GM18505 (cell line): Measurements from ENCODE around the gene SYTL3.

ENCODE experiments used
- ATAC-seq: cut with Tn5 transposase; IDR thresholded peaks from one replicate; pipeline ENCODE4 v1.9.1; 2021; ENCODE audit not compliant: unreplicated experiment
- POLR2A ChIP-seq: IDR thresholded peaks from 4 replicates; pipeline ENCODE4 v1.6.1; 2011; ENCODE audit warnings: borderline replicate concordance; ENCODE audit not compliant: insufficient read depth, insufficient read length; ENCODE audit errors: extremely low read depth

Gene SYTL3

GRCh38 chr6:158743033-158743651 is 93.3 kb downstream of the SYTL3 start:
- no peak for TF ChIP-seq POLR2A
- ATAC-seq: no peak

DNA sequence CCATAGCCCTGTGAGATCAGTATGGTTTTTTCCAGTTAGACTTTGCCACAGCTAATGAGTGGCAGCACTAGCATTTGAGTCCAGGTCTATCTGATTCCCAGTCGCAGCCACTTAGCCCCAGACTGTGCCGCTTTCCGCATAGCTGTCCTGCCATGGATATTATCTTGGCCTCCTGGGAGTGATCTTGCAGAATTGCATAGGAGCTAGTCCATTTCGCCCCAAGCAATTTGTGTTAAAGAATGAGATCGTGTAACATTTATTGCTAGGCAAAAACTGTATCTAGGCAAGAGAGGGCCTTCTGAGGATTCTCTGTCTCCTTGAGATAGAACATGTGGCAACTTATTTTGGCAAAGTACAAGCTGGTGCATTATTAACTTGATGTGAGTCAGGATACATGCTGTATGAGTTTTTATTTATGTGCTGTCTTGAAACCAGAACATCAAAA is 95.2 kb downstream of the SYTL3 start:
- no peak for TF ChIP-seq POLR2A
- ATAC-seq: no peak

GRCh38 chr6:158751224-158751623 is 101.4 kb downstream of the SYTL3 start:
- TF ChIP-seq POLR2A: no peak
- no peak for ATAC-seq

GRCh38 chr6:158751921-158752320 is 102.1 kb downstream of the SYTL3 start:
- TF ChIP-seq POLR2A: no peak
- ATAC-seq: no peak

GRCh38 chr6:158752613-158753012 is 102.8 kb downstream of the SYTL3 start:
- no peak for TF ChIP-seq POLR2A
- no peak for ATAC-seq

DNA sequence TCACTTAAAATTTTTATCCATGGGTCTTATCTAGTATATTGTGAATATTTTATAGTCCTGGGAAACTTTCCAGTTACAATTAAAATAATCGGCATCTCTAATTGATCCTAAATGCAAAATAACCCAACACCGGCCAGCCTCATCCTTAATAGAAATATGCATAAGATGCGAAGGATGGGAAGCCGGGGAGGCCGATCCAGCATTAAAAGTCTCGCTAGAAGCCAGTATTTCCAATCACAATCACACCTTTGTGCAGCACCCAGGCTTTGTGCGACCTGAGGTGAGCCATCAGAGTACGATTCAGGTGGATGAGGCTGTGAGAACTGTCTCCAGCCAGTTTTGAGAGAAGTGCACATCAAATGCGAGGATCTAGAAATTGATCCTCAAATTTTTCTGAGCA is 104.0 kb downstream of the SYTL3 start:
- no peak for TF ChIP-seq POLR2A
- ATAC-seq: no peak

GRCh38 chr6:158754738-158755137 is 104.9 kb downstream of the SYTL3 start:
- no peak for TF ChIP-seq POLR2A
- no peak for ATAC-seq

DNA sequence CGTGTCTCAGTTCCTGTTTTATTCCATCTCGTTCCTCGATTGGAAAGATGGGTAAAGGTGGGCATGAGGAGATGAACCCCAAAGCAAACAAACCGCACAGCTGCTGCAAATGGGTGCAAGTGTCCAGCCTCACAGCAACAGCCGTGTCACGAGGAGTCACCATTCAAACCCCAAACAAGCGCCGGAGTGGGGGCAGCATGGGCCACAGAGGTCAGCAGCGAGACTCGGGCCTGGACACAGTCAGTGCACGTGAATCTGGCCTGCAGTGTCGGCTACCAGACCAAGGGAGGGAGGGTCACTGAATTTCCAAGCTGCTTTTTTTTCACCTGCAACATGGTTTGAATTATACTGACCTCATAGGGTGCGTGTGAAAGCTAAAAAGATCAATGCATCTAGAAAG is 105.8 kb downstream of the SYTL3 start:
- TF ChIP-seq POLR2A: no peak
- ATAC-seq: no peak

DNA sequence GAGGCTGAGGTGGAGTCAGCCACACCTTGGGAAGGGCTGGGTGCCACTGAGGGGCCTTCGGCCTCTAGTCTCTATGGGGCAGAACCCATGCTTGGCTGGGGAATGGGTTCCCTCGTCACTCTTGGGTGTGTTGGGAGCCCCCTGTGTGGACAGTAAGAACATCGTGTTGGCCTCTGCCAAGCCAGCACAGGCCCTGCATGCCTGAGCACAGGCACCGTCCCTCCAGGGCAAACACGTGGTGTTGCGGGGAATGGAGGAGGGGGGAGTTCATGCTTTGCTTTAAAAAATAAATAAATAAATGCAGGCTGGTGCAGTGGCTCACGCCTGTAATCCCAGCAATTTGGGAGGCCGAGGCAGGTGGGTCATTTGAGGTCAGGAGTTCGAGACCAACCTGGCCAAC is 106.3 kb downstream of the SYTL3 start:
- ATAC-seq: no peak
- no peak for TF ChIP-seq POLR2A

GRCh38 chr6:158756977-158757752 is 107.3 kb downstream of the SYTL3 start:
- ATAC-seq: no peak
- no peak for TF ChIP-seq POLR2A

DNA sequence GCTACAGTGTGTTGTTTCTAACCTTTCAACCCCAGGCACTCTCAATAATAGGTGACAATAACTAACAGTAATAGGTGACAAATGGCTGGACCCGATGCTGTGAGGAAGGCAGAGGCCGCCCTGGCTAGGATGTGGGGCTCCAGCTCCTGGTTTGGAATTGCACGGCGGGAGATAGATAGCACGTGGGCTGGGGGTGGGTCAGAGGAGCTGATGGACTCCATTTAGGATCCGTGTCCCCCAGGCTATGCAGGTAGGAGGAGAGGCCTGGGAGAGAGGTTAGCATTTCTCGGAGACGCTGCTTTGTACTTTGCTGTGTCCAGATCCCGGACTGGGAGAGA is 107.9 kb downstream of the SYTL3 start:
- no peak for ATAC-seq
- no peak for TF ChIP-seq POLR2A

DNA sequence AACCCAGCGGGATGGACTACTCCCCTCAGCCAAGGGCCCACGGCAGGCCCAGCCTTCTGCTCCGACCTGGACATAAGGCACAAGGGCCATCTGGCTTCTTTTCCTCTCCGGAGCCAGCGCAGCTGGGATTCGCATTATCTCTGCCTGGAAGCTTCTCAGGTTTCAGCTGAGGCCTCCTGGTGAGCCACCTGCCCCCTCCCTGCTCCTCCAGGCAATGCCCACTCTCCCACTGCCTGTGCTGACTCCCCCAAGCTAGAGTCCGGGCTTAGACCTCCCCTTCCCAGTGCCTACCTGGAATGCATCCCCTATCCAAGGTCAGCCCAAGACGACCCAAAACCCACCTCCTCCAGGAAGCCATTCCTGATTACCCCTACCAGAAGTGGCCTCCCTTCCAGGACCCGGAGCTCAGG is 108.6 kb downstream of the SYTL3 start:
- ATAC-seq: no peak
- no peak for TF ChIP-seq POLR2A

DNA sequence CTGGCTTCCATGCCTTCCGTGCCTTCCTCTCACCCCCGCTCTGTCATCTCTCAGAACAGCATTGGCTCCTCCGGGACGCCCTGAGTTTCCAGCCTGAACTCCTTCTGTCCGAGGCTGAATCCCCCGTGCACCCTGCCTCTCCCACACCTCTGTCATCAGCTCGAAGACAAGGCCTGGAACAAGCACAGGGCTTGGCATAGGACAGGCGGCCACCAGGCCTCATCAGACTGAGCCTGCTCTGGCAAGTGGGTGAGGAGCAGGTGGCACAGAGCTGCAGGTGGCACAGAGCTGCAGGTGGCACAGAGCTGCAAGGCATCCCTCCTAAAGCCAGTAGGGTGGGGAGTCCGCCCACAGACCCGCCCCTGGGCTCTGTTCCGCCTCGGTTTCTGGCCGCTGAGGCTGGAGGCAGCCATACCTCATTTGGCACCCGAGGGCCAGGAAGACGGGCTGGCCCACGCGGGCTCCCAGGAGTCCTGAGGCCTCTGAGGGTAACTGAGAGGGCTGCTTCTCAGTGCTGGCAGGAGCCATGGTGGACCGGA is 109.2 kb downstream of the SYTL3 start:
- ATAC-seq: no peak
- no peak for TF ChIP-seq POLR2A

GRCh38 chr6:158759966-158760617 is 110.2 kb downstream of the SYTL3 start:
- ATAC-seq: no peak
- TF ChIP-seq POLR2A: no peak
